Measurements from ENCODE around the gene KLHL35.

Gene KLHL35

DNA sequence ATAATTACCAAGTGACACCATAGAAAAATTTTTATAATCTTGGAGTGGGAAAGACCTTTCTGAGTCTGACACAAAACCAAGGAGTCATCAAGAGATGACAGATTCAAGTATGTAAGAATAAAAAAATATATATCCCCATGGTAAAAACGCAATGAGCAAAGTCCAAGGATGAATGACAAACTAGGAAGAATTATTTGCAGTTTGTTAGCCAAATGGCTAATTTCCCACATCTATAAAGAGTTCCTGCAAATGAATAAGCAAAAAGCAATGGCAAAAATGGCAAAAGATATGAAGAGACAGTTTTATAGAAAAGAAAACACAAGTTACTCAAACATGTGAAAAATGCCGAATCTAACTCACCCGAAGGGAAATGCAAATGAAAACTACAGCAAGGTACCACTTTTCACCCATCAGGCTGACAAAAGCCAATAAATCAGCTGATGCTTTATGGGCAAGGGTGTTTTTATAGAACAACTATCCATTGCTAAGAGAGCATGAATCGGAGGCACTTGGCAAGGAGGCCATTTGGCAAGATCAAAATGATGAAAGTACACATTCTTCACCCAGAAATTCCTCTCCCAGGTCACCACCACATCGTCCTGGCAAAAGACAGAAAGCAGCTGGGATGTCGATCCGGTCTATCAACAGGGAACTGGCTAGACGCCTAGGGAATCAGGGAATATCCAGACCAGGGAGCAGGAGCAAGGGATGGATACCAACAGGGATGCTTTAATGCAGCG is 21.1 kb upstream of the KLHL35 start:
- Histone ChIP-seq H3K27me3 (ENCODE audit: insufficient read depth, poor library complexity, severe bottlenecking) (no peaks in the 10 kb centered on the region), H3K27ac (replicated peaks) (no peak overlapping the region), H3K4me3 (replicated peaks; ENCODE audit: insufficient read depth, low read length) (no peak overlapping the region)
- no peak for DNase-seq (ENCODE audit: low read depth in 1 of 2, low spot score in 1 of 2)
- TF ChIP-seq GABPA (IDR thresholded peaks at IDR 0.05; ENCODE audit: low read depth) (no peak), POLR2AphosphoS5 (IDR thresholded peaks at IDR 0.05; ENCODE audit: low read depth) (no peak), SPI1 (IDR thresholded peaks at IDR 0.05; ENCODE audit: borderline replicate concordance, low read depth) (no peak)
- TF ChIP-seq, protein P1, sequence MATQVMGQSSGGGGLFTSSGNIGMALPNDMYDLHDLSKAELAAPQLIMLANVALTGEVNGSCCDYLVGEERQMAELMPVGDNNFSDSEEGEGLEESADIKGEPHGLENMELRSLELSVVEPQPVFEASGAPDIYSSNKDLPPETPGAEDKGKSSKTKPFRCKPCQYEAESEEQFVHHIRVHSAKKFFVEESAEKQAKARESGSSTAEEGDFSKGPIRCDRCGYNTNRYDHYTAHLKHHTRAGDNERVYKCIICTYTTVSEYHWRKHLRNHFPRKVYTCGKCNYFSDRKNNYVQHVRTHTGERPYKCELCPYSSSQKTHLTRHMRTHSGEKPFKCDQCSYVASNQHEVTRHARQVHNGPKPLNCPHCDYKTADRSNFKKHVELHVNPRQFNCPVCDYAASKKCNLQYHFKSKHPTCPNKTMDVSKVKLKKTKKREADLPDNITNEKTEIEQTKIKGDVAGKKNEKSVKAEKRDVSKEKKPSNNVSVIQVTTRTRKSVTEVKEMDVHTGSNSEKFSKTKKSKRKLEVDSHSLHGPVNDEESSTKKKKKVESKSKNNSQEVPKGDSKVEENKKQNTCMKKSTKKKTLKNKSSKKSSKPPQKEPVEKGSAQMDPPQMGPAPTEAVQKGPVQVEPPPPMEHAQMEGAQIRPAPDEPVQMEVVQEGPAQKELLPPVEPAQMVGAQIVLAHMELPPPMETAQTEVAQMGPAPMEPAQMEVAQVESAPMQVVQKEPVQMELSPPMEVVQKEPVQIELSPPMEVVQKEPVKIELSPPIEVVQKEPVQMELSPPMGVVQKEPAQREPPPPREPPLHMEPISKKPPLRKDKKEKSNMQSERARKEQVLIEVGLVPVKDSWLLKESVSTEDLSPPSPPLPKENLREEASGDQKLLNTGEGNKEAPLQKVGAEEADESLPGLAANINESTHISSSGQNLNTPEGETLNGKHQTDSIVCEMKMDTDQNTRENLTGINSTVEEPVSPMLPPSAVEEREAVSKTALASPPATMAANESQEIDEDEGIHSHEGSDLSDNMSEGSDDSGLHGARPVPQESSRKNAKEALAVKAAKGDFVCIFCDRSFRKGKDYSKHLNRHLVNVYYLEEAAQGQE (IDR thresholded peaks at IDR 0.05; ENCODE audit: insufficient replicate concordance, low read depth) = no peak
- TF ChIP-seq, protein P2, sequence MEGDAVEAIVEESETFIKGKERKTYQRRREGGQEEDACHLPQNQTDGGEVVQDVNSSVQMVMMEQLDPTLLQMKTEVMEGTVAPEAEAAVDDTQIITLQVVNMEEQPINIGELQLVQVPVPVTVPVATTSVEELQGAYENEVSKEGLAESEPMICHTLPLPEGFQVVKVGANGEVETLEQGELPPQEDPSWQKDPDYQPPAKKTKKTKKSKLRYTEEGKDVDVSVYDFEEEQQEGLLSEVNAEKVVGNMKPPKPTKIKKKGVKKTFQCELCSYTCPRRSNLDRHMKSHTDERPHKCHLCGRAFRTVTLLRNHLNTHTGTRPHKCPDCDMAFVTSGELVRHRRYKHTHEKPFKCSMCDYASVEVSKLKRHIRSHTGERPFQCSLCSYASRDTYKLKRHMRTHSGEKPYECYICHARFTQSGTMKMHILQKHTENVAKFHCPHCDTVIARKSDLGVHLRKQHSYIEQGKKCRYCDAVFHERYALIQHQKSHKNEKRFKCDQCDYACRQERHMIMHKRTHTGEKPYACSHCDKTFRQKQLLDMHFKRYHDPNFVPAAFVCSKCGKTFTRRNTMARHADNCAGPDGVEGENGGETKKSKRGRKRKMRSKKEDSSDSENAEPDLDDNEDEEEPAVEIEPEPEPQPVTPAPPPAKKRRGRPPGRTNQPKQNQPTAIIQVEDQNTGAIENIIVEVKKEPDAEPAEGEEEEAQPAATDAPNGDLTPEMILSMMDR (IDR thresholded peaks at IDR 0.05; ENCODE audit: insufficient read depth, low read length) = no peak

DNA sequence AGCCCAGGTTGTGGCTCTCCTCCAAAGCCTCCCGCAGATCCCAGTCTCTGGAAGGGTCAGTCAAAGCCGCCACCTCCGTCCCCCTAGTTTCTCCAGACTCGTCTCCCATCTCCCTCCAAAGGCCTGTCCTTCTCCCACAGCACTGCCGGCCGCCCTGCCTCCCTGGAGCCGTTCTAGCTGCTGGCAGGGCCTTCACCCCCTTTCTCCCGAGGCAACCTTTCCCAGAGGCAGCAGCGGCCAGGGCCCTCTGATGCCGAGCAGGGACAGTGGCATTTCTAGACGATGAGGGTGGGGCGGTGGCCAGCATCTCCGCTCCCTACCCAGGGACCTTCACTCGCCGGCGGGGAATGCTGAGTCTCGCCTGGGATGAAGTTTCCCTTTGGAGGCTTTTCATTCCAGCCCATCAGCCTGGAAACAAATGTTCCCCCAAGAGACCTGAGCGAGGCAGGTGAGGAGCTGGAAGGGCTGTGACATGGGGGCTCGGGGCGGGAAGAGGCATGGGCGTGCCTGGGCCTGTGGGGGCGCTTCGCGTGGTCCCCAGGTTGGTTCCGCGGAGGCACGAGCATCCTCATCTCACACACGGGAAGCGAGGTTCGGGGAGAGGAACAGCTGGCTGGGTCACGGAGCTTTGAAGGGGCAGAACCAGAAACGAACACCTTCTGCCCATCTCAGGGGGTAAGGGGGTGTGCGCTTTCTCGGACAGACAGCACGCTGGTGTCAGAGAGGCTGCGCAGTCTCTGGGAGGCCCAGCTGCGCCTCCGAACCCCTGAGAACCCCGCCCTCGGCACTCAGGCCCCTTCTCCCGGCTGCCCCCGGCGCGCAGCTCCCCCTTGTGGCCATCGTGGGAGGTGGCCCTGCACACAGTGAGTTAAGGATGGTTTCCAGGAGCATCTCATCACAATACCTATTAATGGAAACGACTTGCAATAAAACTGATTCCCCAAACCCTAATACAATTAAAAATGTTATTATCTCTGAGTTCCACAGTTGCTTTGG is 18.1 kb upstream of the KLHL35 start:
- Histone ChIP-seq H3K4me3 (replicated peaks; ENCODE audit: insufficient read depth, low read length) (no peak overlapping the region), H3K27ac (replicated peaks) (no peak overlapping the region), H3K27me3 (ENCODE audit: insufficient read depth, poor library complexity, severe bottlenecking) (no peaks in the 10 kb centered on the region)
- DNase-seq (ENCODE audit: low read depth in 1 of 2, low spot score in 1 of 2) = peak in 1 of 2 experiments; percentile 14
- TF ChIP-seq SPI1 (IDR thresholded peaks at IDR 0.05; ENCODE audit: borderline replicate concordance, low read depth) = no peak
- TF ChIP-seq POLR2AphosphoS5 (IDR thresholded peaks at IDR 0.05; ENCODE audit: low read depth) = no peak
- TF ChIP-seq GABPA (IDR thresholded peaks at IDR 0.05; ENCODE audit: low read depth) = no peak
- TF ChIP-seq, protein P2 (IDR thresholded peaks at IDR 0.05; ENCODE audit: insufficient read depth, low read length) = peak; percentile 45
- TF ChIP-seq, protein P1 (IDR thresholded peaks at IDR 0.05; ENCODE audit: insufficient replicate concordance, low read depth) = no peak

DNA sequence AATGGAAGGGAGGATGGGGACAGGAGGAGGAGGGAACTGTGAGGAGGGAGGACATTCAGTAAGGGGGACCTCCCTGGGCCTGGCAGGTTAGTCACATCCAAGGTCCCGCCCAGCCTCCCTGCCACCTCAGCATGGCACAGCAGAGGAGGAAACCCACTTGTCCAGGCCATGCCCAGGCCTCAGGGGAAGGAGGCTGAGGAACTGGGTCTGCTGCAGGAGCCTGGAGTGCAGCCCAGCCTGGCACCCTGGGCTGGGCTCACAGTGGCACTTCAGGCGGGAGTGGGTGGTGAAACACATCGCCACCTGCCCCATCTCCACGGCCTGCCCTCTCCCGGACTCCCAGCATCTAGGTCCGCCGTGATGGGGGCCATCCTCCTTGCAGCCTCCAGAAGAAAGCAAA is 17.2 kb upstream of the KLHL35 start:
- H3K4me3 ChIP-seq (replicated peaks; ENCODE audit: insufficient read depth, low read length) = no peak overlapping the region
- no peak for TF ChIP-seq SPI1 (IDR thresholded peaks at IDR 0.05; ENCODE audit: borderline replicate concordance, low read depth)
- TF ChIP-seq, protein P1 (IDR thresholded peaks at IDR 0.05; ENCODE audit: insufficient replicate concordance, low read depth) = no peak
- TF ChIP-seq, protein P2 (IDR thresholded peaks at IDR 0.05; ENCODE audit: insufficient read depth, low read length) = no peak
- TF ChIP-seq GABPA (IDR thresholded peaks at IDR 0.05; ENCODE audit: low read depth) = no peak
- no peak for TF ChIP-seq POLR2AphosphoS5 (IDR thresholded peaks at IDR 0.05; ENCODE audit: low read depth)
- H3K27ac ChIP-seq (replicated peaks) = no peak overlapping the region
- H3K27me3 ChIP-seq (ENCODE audit: insufficient read depth, poor library complexity, severe bottlenecking) = no peaks in the 10 kb centered on the region
- no peak for DNase-seq (ENCODE audit: low read depth in 1 of 2, low spot score in 1 of 2)
